HuH-7 (cell line): ENCODE measurements around the gene FLT3.
"Not testable (repeated sequence)": the region's sequence is repeated elsewhere in the genome, so short reads cannot be mapped to it uniquely, and the experiment has no call there.

ENCODE experiments used
- DNase-seq: peaks from one replicate; pipeline ENCODE4 v3.0.0; 2011; ENCODE audit warnings: low spot score

The FLT3 gene

DNA sequence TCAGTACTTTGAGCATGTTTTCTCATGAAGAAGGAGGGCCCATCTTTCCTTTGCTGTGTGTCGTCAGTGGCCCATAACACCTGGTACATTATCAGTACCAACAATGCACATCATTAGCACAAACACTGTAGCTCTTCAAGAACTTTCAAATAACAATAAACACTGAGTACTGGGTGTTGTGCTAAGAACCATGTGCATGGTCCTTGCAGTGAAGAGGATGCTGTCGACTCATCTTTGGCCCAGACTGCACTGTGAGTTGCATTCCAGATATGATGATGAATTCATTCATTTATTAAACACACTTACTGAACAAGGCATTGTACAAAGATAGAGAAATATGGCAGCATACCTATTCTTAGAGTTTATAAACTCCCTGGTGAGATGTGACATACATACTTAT is 55.8 kb downstream of the FLT3 start:
- no peak for DNase-seq

DNA sequence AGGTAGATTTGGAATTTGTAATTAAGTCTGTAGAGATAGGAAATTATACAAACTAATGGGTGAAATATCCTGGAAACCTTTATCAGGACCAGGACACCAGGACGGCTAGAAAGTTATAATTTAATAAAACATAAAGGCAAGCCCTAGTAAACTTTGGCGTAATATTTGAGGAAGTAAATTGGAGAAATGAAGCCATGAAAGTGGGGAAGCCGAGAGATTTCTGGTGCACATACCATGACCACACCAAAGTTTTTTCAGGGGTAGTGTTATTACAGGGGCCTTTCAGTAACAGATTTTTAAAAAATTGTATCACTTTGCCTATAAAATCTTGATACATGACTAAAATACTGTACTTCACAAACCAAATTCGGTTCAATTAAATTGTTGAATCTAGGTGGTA is 57.2 kb downstream of the FLT3 start:
- DNase-seq = no peak

DNA sequence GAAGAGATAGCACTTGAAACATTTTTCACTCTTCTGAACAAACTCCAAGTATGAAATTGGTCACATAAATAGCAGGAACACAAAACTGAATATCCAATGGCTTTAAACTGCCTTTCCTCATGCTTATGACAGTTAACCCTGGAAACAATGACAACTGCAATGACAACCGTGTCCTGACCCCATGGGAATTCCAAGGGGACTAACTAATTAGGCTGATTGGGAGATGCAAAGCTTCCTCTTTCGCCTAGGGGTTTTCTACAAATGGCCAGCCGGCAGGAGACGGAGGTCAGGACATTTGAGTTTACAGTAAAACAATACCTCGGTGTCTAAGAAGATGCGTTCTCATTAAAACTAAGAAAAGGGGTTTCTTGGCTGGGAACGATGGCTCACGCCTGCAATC is 58.9 kb downstream of the FLT3 start:
- DNase-seq = no peak

DNA sequence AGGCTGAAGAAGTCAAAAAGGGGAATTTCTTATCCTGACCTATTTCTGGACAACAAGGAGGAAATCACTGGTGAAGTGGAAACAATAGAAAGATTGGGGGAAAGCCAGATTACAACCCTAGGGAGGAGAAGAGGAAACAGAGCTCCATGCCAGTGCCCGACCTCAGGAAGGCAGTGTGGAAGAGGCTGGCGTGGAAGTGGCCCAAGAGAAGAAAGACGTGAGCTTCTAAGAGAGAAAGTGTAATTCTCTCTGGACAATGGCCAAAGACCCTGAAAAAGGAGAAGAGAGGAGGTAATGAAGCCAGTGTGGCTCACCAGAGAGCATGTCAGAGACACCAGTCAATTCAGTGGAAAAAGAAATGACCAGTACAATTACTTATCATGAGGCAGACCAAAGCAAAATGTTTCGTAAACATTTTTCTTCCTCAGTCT is 59.3 kb downstream of the FLT3 start:
- DNase-seq = no peak

DNA sequence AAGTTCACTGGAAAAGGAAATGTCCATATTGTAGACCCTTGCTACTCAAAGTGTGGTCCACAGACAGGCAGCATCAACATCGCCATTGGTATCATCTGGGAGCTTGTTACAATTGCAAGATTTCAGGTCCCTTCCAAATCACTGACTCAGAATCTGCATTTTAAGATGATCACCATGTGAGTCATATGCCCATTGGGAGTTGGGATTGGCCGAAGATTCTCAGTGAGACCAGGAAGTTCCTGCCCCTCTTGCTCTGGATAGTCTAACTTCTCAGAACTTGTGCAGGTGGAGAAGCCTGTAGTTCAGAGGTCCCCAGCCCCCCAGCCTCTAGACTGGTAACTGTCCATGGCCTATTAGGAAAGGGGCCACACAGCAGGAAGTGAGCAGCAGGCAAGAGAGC is 63.0 kb downstream of the FLT3 start:
- no peak for DNase-seq

DNA sequence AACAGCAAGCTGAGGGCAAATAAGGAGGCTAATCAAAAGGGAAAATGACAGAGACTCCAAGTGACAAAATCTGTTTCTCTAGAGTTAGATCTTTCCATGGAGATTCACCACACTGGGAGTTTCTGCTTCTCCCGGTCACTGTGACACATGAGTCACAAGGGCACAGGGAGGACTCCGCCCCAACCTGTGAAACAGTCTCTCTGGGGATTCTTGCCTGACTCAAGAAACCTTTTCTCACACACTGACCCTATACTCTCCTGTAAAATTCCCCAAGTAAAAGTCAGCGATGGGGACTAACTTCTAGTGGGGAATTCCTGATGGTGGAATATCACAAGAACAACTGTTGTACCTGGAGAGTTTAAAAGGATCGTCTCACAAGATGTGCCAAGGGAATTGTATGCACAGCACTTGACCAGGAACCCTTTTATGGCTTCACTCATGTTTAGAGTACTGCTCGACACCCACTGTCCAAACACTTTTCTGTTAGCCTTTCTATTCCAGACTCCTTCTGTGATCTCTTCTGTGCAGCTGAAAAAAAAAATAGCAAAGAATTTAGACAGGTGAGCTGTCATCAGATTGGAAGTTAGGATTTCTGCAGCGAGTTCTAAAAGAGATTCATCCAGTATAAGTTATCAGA is 65.1 kb downstream of the FLT3 start:
- DNase-seq = no peak

DNA sequence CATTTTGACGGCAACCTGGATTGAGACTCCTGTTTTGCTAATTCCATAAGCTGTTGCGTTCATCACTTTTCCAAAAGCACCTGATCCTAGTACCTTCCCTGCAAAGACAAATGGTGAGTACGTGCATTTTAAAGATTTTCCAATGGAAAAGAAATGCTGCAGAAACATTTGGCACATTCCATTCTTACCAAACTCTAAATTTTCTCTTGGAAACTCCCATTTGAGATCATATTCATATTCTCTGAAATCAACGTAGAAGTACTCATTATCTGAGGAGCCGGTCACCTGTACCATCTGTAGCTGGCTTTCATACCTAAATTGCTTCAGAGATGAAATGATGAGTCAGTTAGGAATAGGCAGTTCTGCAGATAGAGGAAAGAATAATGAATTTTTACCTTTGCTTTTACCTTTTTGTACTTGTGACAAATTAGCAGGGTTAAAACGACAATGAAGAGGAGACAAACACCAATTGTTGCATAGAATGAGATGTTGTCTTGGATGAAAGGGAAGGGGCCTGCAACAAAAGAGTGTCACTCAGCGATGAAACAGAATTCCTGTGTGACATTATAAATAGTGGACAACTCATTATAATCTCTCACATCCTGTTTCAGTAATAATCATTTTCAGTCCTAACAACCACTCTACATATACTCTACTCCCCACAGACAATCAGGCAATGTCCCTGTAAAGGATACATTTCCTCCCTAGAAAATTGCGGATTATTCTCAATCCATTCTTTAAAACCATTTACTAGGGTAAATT is 66.3 kb downstream of the FLT3 start:
- no peak for DNase-seq

DNA sequence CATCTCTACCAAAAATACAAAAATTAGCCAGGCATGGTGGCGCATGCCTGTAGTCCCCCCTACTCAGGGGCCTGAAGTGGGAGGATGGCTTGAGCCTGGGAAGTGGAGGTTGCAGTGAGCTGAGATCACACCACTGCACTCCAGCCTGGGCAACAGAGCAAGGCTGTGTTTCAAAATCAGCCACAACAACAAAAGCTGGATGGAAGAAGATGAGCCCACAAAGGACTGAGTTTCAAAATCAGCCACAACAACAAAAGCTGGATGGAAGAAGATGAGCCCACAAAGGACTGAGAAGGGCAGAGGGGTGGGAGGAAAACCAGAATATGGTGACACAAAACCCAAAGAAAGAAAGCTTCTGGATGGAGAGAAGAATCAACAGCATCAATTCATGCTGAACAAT is 67.9 kb downstream of the FLT3 start:
- DNase-seq = not testable (repeated sequence)

DNA sequence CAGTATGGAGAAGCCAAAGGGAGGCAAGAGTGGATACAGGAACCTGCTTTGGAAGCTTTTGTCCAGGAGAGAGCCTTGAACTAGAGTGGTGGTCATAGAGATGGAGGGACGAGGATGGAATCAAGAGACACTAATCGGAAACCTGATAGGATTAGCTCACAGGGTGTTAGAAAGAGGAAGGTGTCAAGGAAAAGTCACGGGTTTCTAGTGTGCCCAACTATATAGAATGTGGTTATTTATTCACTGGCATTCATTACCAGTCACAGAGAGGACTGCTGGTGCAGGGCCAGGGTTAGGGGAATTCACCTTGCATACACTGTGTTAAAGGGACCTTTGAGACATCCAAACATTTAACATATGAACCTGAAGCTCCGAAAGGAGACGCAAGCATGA is 68.5 kb downstream of the FLT3 start:
- DNase-seq = no peak

DNA sequence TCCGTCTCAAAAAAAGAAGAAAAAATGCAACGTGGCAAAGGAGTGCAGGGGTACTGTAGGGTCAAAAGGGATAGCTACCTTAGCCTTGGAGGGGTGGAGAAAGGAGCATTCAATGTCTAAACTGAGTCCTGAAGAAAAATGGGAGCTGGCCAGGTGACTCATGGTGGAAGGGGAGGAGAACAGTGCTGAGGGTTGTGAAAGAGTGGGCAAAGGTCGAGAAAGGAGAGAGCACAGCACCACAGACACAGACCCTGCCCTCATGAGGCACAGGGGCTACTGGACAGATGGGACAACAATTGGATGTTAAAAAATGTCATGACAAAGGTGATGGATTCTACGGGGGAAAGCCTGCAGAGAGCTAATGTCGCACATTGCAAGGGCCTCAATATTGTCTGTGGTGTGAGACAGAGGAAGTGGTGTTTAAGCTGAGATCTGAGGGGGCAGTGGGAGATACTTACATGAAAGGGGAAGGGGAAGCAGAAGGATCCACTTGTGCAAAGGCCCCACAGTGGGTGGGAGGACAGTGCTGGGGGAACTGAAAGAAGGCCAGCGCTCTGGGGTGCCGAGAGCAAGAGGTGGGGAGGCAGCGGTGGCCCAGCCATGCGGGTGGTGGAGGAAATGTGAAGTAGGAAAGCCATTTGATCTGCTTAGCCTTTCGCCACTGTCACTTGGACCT is 69.0 kb downstream of the FLT3 start:
- DNase-seq = no peak

DNA sequence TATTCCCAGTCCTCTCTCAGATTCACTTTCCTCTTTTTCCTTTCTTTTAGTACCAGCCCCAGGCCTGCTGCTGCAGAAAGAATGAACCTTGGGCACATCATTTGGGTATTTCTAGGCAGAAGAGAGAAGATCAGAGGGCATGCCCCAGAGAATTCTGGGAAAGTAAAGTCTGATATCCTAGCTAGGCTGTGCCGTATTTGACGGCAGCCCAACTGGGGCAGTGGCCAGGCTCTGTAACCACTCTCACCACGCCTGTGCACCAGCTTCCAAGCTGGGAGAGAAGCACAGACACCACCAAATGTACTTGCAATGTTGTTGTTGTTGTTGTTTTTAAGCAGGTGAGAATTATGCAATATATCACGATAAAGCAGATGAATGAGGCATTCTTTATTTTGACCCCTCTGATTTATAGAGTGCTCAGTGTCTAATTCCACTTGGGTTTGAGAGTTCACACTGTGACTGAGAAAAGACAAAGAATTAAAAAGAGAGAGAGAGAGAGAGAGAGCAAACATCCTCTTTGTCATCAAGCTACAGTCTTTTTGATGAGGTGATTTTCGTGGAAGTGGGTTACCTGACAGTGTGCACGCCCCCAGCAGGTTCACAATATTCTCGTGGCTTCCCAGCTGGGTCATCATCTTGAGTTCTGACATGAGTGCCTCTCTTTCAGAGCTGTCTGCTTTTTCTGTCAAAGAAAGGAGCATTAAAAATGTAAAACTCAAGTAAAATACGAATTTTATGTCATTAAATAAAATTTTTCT is 72.6 kb downstream of the FLT3 start:
- DNase-seq = no peak

DNA sequence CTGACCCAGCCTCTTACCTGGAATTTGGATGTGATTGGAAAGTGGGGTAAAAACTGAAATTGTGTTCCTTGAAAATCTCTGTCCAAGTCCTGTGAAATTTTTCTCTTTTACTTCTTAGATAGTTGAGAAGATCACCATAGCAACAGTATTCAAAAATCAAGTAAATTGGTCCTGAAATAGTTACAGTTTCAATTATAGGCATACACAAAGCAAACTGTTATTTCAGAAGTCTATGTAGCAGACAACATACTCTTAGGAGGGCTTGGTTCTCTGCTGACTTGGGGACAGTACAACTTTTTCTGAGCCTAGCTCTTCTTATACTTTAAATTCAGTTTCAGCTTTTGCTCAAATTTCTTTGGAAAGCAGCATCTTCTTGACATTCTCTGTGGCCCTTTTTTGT is 73.3 kb downstream of the FLT3 start:
- DNase-seq = no peak

DNA sequence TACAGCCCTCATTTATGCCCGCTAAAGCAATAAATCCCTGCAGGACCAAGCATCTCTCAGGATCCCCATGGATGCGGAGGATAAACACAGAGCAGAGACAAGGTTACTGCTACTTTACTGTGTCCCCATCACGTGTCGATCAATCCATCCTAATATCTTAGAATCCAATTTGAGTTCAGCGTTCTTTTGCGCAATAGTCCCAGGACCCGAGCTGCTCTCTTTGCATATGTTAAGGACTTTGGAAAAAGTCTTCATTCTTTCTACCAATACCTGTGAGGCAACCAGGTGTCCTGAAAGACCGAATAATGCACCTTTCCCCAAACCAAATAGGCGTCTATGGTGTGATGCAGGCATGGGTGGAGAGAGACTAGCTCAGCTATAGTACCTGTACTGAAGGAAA is 73.9 kb downstream of the FLT3 start:
- no peak for DNase-seq

DNA sequence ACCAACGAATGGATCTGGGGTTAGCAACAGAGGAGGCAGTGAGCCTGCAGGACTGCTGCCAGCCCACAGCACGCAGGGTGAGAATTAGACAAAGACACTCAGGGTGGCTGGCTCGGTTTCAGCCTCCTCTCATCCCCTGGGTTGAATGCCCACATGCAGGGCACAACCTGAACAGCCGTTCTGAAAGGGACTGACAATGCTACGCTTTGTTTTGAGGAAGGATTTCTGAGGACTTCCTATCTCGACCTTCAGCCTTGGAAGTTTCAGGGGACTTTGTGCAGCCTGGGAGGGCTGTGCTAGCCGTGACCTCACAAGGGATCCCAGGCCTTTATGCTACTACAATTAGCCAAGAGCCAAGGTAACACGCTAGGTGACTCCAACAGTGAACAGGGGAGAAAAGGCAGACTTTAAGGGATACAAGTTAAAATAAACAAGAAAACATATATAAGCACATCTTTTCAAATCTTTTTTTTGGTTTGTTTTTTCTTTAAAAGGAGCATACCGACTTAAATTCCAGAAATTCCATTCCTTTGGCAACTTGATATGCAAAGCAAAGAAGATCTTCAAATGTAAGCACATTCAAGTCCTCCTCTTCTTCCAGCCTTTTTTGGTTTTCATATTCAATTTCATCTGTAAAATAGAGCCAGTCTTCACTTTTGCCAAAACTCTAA is 77.4 kb downstream of the FLT3 start:
- no peak for DNase-seq

DNA sequence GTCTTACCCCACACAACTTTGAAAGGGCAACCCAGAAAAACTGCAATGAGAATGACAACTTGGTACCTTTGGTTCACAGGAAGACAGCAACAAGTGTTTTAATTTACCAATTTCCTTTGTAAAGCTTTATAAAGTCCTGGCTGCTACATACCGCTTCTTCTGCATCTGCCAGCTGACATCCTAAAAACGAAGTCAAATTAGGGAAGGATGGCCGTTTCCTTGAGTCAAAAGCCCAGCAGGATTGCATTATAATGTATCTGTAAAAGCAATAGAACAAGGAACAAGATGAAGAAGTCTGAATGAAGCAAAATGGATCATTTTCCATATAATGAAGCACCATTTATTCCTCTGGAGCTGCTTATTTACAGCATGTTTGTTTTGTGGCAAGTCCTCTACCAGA is 86.1 kb downstream of the FLT3 start:
- no peak for DNase-seq

DNA sequence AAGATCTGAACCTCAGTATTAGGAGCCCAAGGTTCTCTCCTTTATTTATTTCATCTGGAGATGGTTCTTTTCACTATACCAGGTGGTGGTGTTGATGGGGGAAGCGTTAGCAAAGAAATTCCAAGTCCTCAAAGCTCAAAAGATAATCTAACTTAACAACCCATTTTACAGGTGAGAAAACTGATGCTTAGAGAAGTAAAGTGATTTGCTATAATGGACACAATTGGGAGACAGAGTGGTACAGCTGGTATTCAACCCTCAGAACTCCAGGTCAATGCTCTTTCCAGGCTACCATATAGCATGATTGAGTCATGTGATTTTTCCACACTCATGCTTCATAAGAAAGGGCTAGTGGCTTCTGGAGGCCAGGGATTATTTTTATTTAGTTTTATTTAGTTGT is 86.9 kb downstream of the FLT3 start:
- DNase-seq = no peak

DNA sequence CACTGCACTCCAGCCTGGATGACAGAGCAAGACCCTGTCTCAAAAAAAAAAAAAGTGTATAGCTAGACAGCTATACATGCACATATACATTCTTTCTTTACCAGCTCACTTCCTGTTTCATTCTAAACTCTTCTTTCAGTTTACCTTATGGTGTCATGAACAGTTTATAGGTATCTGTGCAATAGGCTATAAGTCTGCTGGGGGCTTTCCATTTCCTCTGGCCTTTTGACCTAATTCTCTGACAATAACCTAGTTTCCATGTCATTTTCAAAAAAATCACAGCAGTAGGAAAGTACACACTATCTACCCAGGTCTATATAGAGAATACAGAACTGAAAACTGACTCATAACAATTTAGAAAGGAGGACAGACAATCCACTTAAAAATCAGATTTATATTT is 87.5 kb downstream of the FLT3 start:
- DNase-seq = no peak

DNA sequence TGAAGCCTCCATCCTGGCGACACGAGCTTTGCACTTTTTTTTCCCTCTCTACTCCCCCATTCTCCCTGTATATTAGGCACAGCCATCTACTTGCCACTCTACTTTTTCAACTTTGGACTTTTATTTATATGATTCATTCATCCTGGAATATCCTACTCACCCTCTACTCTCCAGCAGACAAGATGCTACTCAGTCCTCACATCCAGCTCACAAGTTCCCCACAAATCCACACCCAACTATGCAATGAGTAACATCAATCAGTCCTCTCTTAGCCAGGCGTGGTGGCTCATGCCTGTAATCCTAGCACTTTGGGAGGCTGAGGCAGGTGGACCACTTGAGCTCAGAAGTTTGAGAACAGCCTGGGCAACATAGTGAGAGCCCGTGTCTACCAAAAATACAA is 88.0 kb downstream of the FLT3 start:
- no peak for DNase-seq

DNA sequence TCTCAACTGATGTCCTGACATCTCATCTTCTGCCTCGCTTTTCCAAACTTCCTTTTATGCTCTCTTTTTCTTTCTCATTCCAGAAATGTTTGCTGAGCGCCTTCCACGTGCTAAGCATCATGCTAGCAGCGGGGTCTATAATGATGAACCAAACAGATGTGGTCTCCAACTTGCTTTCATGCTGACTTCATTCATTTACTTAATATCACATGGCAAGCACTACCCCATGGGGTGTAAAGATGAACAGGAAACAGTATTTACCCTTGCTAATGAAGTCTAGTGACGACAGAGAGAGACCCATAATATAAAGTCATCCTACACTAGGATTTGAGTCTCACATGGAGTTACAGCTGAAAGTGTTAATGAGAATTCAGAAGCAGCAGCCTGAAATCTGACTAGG is 90.3 kb downstream of the FLT3 start:
- no peak for DNase-seq

DNA sequence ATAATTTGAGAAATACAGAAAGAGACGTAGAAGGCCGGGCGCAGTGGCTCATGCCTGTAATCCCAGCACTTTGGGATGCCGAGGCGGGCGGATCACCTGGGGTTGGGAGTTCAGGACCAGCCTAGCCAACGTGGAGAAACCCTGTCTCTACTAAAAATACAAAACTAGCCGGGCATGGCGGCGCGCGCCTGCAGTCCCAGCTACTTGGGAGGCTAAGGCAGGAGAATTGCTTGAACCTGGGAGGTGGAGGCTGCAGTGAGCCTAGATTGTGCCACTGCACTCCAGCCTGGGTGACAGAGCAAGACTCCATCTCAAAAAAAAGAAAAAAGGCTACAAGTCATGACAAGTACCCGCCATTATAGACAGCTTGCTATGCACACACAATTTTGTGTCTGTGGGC is 95.4 kb downstream of the FLT3 start:
- not testable (repeated sequence) for DNase-seq

DNA sequence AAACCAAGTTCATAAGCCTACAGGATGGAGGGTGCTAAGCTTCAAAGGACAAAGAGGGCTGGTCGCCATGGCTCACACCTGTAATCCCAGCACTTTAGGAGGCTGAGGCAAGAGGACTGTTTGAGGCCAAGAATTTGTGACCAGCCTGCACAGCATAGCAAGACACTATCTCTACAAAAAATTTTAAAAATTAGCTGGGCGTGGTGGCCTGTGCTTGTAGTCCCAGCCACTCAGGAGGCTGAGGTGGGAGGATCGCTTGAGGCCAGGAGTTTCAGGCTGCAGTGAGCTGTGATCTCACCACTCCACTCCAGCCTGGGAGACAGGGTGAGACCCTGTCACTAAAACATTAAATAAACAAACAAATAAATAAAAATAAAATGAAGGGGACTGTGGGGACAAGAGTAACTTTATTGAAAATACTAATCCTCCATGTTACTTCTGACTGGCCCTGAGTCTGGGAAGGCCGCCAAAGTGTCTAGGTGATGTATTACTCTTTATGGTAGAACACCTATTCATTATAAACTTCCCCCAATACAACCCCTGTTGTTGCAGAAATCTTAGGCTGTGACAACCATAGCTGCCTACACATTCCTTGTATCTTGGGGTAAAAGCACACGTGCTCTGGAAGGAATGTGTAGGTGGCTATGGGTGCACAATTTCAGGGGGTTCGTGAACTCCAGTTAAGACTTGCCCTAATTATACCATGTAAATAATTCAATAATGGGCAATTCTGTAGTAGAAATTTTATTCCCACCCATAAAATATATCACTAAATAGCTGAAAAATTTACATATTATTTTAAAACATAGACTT is 97.3 kb downstream of the FLT3 start:
- no peak for DNase-seq
